ENCODE measurements around the gene MEGF6.

DNA sequence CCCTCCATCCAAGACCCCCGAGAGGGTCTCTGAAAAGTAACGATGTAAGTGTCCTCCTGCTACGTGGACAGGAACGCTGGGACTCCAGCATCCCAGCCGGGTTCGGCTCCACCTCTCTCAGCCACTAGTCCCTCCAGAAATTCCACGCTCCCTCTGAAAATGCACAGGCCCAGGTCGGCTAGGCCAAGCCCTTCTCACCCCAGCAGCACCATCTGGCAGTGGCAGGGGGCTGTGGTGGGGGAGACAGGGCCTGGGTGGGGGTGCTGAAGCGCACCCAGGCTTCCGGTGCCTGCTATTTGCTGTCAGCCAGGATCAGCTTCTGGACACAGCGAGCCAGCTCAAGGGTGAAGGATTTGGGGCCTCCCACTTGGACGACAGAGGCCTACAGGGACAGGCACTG lies 83.5 kb downstream of the MEGF6 start:
- TF ChIP-seq, protein P1, sequence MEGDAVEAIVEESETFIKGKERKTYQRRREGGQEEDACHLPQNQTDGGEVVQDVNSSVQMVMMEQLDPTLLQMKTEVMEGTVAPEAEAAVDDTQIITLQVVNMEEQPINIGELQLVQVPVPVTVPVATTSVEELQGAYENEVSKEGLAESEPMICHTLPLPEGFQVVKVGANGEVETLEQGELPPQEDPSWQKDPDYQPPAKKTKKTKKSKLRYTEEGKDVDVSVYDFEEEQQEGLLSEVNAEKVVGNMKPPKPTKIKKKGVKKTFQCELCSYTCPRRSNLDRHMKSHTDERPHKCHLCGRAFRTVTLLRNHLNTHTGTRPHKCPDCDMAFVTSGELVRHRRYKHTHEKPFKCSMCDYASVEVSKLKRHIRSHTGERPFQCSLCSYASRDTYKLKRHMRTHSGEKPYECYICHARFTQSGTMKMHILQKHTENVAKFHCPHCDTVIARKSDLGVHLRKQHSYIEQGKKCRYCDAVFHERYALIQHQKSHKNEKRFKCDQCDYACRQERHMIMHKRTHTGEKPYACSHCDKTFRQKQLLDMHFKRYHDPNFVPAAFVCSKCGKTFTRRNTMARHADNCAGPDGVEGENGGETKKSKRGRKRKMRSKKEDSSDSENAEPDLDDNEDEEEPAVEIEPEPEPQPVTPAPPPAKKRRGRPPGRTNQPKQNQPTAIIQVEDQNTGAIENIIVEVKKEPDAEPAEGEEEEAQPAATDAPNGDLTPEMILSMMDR (conservative IDR thresholded peaks at IDR 0.05), result no peak
- TF ChIP-seq EZH2 (IDR thresholded peaks at IDR 0.05; ENCODE audit: low read depth), result no peak

All from PC-9 (cell line).